Sciatic nerve (tissue), 2 donors: Measurements from ENCODE around the gene STAC. TPM values are rescaled to one million over a fixed set of nuclear protein-coding genes. Genes with fewer than 3 reads are reported as not detected.
"Not testable (repeated sequence)": the region's sequence is repeated elsewhere in the genome, so short reads cannot be mapped to it uniquely, and the experiment has no call there.

Experiments used
- ATAC-seq: fragments of 200-7000 bp; cut with Tn5 transposase; one replicate; pipeline ENCODE4 v1.9.1; 2020; ENCODE audit warnings: mild to moderate bottlenecking, moderate library complexity
- DNase-seq: peaks from one replicate; pipeline ENCODE4 v3.0.0-alpha.2; 2020; ENCODE audit warnings: low spot score
- intact Hi-C: fragments of 100-400 bp; cut with DNase I; formaldehyde crosslinking; loops from one replicate; pipeline ENCODE4 v1.14.2; 2022
- total RNA-seq: library from RNA; stranded (reverse); fragmentation: NEBNext Ultra II Directional; extraction: Animal tissue kit (Norgen Biotek cat#: 25700); gene quantifications from one replicate; pipeline ENCODE4 v1.2.1, GENCODE V29; 2021
- donor health status: DM: no; HTN: no; CAD: no.
- donor health status: DM: no; HTN: no; CAD: no.

STAC gene
- total RNA-seq, 1 donor from 2014 or later: 4.4 TPM

- ATAC-seq (peak; percentile 87), DNase-seq (no peak)
- intact Hi-C loops: no loop called here
Observed at GRCh38 chr3:36496684-36497633, 116.7 kb downstream of the STAC start.

- DNase-seq, ATAC-seq, intact Hi-C loops: not testable (repeated sequence)
Observed at GRCh38 chr3:36500053-36500452, 119.7 kb downstream of the STAC start.

- DNase-seq (no peak), ATAC-seq (no peak)
- intact Hi-C loops: no loop called here
Observed at GRCh38 chr3:36501616-36502015, 121.3 kb downstream of the STAC start.

GRCh38 chr3:36505393-36505792, 125.1 kb downstream of the STAC start:
- intact Hi-C loops: no loop called here
- no peak for ATAC-seq

GRCh38 chr3:36511791-36512486, 131.6 kb downstream of the STAC start:
- ATAC-seq (no peak), DNase-seq (no peak)
- intact Hi-C loops: no loop called here

More at GRCh38 chr3:36505393-36505792, 125.1 kb downstream of the STAC start:
- DNase-seq: no peak

GRCh38 chr3:36512555-36512954, 132.3 kb downstream of the STAC start:
- DNase-seq: no peak
- intact Hi-C loops: no loop called here
- ATAC-seq: no peak

- ATAC-seq (no peak), DNase-seq (no peak)
- intact Hi-C loops: no loop called here
Observed at GRCh38 chr3:36514171-36514570, 133.9 kb downstream of the STAC start.

- DNase-seq (no peak), ATAC-seq (no peak)
- intact Hi-C loops: no loop called here
Observed at GRCh38 chr3:36519682-36520081, 139.4 kb downstream of the STAC start.

GRCh38 chr3:36520241-36521006, 140.1 kb downstream of the STAC start:
- intact Hi-C loops: no loop called here
- ATAC-seq: no peak
- DNase-seq: no peak

GRCh38 chr3:36521007-36521379, 140.7 kb downstream of the STAC start:
- no peak for ATAC-seq
- DNase-seq: no peak
- intact Hi-C loops: no loop called here

- no peak for DNase-seq
- intact Hi-C loops: no loop called here
- no peak for ATAC-seq
Observed at GRCh38 chr3:36524560-36524959, 144.3 kb downstream of the STAC start.

- no peak for ATAC-seq
- no peak for DNase-seq
Observed at GRCh38 chr3:36525115-36525801, 145.0 kb downstream of the STAC start.

GRCh38 chr3:36538136-36538749, 157.9 kb downstream of the STAC start:
- no peak for ATAC-seq
- DNase-seq: no peak
- intact Hi-C loops: no loop called here

More at GRCh38 chr3:36525115-36525801, 145.0 kb downstream of the STAC start:
- intact Hi-C loops: no loop called here

GRCh38 chr3:36540888-36541518, 160.7 kb downstream of the STAC start:
- ATAC-seq (peak; percentile 29), DNase-seq (no peak)
- intact Hi-C loops: no loop called here

- intact Hi-C loops: no loop called here
- DNase-seq: no peak
- ATAC-seq: peak; percentile 62
Observed at GRCh38 chr3:36542186-36542585, 161.9 kb downstream of the STAC start.

GRCh38 chr3:36543276-36543997, 163.1 kb downstream of the STAC start:
- DNase-seq (no peak), ATAC-seq (peak; percentile 69)
- intact Hi-C loops: no loop called here

- ATAC-seq (no peak), DNase-seq (no peak)
- intact Hi-C loops: no loop called here
Observed at GRCh38 chr3:36546226-36546625, 165.9 kb downstream of the STAC start.
